Subcutaneous adipose tissue (tissue), 4 donors: Measurements from ENCODE around the gene PTPRC. TPM values are rescaled to one million over a fixed set of nuclear protein-coding genes. Genes with fewer than 3 reads are reported as not detected.

ENCODE experiments used
- total RNA-seq, 4 donors: library from RNA; depleted of rRNA; stranded (reverse); fragments of >200 nt; gene quantifications; one replicate each; pipeline ENCODE4 v1.1.0, GENCODE V29; 2016
- TF ChIP-seq, protein P1 (sequence below): fragments of 450-650 bp; IDR thresholded peaks from one replicate; pipeline ENCODE4 v1.5.1; 2016; ENCODE audit warnings: low read depth, mild to moderate bottlenecking, control low read depth, antibody characterized with exemption, moderate library complexity

Gene PTPRC
- total RNA-seq, 4 donors from 2014 or later: 18.6 to 167 (median 59.8) TPM

DNA sequence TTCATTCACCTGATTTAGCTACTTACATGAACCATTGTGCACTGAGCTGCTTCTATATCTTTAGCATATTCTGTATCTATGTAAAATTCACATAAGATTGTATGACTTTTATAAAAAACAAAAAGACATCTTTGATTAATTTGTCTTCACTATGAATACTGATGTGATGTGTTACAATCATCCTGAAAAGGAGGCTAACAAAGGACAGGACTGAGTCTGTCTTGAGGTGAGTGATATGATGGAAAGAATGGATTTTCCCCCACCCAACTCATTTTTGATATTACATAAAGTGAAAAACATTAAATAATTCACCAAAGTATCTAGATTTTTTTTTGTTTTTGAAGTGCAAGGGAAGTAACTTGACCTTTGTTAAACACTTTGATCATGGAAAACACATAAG is 9.8 kb downstream of the PTPRC start:
- TF ChIP-seq, protein P1, sequence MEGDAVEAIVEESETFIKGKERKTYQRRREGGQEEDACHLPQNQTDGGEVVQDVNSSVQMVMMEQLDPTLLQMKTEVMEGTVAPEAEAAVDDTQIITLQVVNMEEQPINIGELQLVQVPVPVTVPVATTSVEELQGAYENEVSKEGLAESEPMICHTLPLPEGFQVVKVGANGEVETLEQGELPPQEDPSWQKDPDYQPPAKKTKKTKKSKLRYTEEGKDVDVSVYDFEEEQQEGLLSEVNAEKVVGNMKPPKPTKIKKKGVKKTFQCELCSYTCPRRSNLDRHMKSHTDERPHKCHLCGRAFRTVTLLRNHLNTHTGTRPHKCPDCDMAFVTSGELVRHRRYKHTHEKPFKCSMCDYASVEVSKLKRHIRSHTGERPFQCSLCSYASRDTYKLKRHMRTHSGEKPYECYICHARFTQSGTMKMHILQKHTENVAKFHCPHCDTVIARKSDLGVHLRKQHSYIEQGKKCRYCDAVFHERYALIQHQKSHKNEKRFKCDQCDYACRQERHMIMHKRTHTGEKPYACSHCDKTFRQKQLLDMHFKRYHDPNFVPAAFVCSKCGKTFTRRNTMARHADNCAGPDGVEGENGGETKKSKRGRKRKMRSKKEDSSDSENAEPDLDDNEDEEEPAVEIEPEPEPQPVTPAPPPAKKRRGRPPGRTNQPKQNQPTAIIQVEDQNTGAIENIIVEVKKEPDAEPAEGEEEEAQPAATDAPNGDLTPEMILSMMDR: no peak

DNA sequence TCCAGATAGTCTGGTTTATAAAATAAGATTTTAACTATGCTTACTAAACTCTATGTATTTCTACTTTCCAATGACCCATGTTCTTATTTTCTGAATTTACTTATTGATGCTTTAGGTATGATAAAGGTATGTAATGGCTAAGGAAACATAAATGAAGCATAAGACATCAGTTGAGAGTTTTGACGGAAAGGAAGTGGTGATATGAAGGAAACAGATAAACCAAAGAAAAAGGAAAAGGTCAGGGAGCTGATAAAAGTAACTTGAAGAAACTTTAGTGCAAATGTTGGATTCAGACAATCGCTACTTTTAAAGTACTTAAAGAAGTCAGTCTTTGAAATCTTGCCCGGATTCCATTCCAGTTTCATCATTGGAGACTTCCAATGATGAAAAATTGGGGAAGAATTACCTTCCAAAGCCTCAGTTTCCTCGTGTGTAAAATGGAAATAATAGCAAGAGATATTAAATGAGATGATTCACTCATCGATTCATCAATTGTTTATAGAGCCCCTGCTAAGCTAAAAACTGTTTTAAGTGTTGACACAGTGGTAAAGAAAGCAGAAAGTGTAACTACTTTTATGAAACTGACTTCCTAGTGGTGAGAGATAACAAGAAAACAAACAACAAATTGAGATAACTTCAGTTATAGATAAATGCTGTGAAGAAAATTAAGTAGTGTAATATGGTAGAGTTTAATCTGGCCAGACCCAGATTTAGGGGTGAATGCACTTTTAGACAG is 10.6 kb downstream of the PTPRC start:
- TF ChIP-seq, protein P1: no peak

GRCh38 chr1:198649968-198650338 is 11.1 kb downstream of the PTPRC start:
- TF ChIP-seq, protein P1: no peak

- TF ChIP-seq, protein P1: no peak
Measured at GRCh38 chr1:198650506-198650905, 11.7 kb downstream of the PTPRC start.

GRCh38 chr1:198651650-198652400 is 13.0 kb downstream of the PTPRC start:
- TF ChIP-seq, protein P1: no peak

- TF ChIP-seq, protein P1: no peak
Measured at GRCh38 chr1:198653808-198654413, 15.1 kb downstream of the PTPRC start.

- TF ChIP-seq, protein P1: no peak
Measured at GRCh38 chr1:198655459-198656121, 16.8 kb downstream of the PTPRC start.
